Endothelial cell of hepatic sinusoid (primary cell): ENCODE data around the gene TOR1A.

Source experiments
- in situ Hi-C: cut with HindIII; loops from 2 replicates; pipeline ENCODE4 v1.10.0; 2017; ENCODE audit warnings: low sequenced_read_pairs

Gene TOR1A

DNA sequence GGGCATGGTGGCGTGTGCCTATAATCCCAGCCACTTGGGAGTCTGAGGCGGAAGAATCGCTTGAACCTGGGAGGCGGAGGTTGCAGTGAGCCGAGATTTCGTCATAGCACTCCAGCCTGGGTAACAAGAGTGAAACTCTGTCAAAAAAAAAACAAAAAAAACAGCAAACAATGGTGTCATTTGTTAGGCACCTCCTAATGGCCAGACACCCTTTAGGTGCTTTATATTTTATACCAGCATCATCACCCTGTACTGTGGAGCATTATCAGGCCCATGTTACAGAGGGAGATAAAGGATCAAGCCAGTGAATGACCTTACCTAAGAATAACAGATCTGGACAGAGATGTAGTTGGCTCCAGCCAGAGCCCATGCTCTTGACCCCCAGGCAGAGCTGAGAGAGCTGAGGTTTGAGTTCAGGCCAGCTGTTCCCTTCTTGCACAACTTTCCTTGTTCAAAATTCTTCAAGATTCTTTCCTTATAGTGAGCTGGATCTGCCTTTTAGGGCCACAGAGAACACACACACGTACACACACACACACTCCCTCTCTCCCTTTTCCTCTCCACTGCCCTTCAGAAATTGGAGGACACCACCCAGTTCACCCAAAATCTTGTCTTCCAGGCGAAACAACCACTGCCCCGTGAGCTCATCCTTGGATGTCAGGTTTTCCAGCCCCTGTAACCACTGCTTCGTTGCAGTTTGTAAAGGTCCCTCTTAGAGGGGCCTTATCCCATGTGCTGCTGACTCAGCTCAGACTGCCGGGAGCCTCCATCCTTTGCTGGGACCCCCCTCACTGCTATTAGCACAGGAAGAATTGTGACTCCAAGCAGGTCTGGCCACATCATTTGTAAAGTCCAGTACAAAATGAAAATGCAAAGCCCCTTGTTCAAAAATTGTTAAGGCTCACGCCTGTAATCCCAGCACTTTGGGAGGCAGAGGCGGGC lies 60.7 kb downstream of the TOR1A start:
- in situ Hi-C loops, result no loop called here
